HG03159 (cell line): ENCODE results near the gene CORT.
"Not testable (repeated sequence)": the region's sequence is repeated elsewhere in the genome, so short reads cannot be mapped to it uniquely, and the experiment has no call there.

Experiments
- ATAC-seq: cut with Tn5 transposase; IDR thresholded peaks from one replicate; pipeline ENCODE4 v1.9.1; 2021; ENCODE audit warnings: mild to moderate bottlenecking, moderate library complexity; ENCODE audit not compliant: unreplicated experiment

The CORT gene, protein sequence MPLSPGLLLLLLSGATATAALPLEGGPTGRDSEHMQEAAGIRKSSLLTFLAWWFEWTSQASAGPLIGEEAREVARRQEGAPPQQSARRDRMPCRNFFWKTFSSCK

GRCh38 chr1:10449751-10450150 is at the start of gene CORT:
Gene CORT (plus strand): TSS chr1:10450031. CDS start chr1:10450224, 193 bp downstream.
- ATAC-seq = no peak

- no peak for ATAC-seq
These were observed 48.5 kb upstream of the CORT start for GRCh38 chr1:10401281-10401680.

- no peak for ATAC-seq
These were observed 47.0 kb upstream of the CORT start for GRCh38 chr1:10402729-10403274.

- ATAC-seq = no peak
These were observed 42.6 kb upstream of the CORT start for GRCh38 chr1:10407201-10407600.

DNA sequence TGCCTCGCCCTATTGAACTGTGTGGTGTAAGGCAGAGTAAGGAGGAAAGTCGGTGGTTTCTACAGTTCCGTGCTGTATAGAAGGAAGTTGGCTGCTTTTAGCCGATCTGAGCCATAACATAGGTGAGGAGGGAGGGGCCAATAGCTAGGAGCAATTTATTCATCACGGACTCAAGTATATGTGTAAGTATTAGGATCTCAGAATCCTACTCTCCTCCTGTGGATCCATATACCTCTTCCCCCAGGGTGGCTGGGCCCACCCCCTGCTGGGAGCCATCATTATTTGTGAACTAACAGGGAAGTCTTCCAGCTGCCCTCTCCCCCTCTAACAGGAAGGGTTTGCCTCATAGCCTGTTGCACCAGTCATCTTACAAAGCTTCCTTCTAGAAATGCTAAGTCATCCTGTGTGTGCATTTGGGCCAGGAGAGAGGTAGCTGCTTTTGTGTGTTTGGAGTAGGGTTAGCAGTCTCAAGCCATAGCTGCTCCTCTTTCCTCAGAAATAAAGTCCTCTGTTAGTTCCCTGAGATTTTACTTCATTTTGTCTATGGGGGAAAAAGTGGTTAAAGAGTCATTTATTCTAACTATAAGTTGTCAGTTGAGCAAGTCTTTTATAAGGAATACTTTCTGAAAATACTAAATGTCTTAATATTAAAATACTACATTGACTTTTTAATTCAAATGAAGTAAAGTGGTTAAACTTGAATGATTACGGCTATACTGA is 34.5 kb upstream of the CORT start:
- ATAC-seq = no peak

DNA sequence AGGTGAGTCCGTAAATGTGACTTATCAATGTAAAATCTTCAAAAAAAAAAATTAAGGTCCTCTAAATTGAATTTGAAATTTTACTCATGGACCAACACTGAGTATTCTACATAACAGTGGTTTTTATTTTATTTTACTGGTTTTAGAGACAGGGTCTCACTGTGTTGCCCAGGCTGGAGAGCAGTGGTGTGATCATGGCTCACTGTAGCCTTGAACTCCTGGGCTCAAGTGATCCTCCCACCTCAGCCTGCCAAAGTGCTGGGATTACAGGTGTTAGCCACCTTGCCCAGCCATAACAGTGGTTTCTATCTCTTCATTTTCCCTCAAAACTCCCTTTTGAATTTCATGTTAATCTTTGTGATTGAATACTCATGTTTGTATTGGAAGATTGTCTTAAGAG is 33.9 kb upstream of the CORT start:
- not testable (repeated sequence) for ATAC-seq

- not testable (repeated sequence) for ATAC-seq
These were observed 31.1 kb upstream of the CORT start for GRCh38 chr1:10418741-10419140.

DNA sequence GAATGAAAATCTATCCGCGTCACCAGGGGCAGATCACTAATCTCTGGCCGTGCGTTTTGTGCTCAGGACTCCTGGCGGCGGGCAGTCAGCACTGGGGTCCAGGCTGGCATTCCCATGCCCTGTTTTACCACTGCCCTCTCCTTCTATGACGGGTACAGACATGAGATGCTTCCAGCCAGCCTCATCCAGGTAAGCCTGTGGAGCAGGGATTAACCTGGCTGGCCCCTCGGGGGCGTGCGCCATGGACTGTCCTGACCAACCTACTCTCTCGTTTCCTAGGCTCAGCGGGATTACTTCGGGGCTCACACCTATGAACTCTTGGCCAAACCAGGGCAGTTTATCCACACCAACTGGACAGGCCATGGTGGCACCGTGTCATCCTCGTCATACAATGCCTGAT is 30.5 kb upstream of the CORT start:
- ATAC-seq = no peak

DNA sequence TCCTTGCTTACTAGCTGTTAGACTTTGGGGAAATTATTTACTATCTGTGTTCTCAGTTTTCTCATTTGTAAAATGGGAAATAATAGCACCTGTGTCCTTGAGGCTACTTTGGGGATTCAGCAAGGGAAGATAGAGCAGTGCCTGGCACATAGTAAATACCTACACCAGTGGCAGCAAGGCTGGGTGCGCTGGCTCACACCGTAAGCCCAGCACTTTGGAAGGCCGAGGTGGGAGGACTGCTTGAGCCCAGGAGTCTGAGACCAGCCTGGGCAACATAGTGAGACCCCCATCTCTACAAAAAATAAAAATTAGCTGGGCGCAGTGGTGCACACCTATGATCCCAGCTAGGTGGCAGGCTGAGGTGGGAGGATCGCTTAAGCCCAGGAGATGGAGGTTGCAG is 28.2 kb upstream of the CORT start:
- no peak for ATAC-seq

DNA sequence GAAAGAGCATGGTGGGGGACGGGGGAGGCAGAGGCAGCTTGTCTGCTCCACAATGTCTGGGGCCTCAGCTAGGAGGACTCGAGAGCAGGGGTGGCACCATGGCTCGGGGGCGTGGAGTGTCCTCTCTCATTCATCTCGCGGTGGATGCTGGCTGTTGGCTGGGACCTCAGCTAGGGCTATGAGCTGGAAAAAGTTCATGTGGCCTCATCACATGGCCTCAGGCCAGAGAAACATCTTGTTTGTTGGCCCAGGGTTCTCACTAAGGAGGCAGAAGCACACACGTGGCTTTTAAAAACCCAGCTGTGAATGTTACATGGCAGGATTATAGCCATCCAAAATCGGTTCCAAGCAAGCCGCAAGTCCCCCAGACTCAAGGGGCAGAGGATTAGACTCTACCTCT is 25.8 kb upstream of the CORT start:
- no peak for ATAC-seq

GRCh38 chr1:10424651-10425050 is 25.2 kb upstream of the CORT start:
- no peak for ATAC-seq

- not testable (repeated sequence) for ATAC-seq
These were observed 23.9 kb upstream of the CORT start for GRCh38 chr1:10425826-10426534.

- ATAC-seq = not testable (repeated sequence)
These were observed 23.3 kb upstream of the CORT start for GRCh38 chr1:10426535-10426848.

DNA sequence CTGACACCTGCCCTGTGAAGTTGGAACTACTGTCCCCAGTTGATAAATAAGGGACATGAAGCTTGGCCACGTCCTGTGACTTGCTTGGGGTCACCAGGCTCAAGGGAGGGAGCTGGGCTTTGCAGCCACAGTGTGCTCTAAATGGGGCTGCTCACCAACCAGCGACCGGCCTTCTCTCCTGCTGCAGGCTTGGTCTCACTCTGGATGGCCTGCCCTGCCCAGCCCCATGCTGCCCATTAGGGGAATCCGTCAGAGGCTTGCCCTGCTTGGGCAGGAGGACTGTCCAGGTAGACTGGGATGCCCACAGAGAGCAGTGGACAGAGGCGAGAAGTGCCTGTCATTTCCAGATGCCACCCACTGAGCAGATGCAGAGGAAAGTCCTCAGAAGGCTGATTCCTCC is 20.8 kb upstream of the CORT start:
- no peak for ATAC-seq

- no peak for ATAC-seq
These were observed 20.0 kb upstream of the CORT start for GRCh38 chr1:10429868-10430215.

DNA sequence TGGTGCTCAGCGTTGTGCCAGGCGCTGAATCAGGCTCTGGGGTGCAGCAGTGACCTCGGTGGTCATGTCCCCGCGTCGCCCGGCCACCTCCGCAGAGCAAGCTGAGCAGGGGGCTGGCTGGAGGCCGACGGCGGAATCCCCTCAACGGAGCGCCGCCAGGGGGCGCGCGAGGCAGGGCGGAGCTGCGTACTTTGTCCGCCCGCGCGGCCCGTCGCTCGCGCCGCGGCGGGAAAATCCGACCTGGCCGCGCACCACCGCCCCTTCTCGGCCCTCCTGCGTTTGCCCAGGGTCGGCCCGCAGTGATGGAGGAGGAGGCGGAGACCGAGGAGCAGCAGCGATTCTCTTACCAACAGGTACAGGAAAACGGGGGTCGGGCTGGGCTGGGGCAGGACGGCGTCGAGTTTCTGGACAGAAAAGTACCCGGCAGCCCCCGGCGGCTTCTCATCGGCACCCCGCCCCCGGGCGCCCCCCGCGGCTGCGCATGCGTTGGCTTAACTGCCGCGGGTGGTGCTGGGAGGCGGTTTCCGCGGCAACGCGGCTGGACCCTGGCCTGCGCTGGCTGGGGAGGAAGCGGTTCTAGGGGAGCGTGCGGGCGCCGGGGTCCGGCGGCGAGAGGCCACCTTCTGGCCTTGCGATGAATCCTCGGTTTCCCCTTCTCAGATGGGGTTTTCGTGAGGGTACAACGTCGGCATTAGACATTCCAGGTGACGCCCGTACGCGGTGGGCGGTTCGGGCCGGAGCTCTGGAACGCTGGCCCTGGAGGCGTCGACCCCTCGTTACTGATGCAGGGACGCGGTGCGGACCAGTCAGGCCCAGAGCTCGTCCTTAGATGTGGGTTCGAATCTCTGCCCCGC is 19.4 kb upstream of the CORT start, which contains the start of gene CENPS:
CENPS (plus strand) TSS at position 218 of the 854 bp plus-strand sequence; CDS start at position 303, 85 bp downstream.
- peak; percentile 75 for ATAC-seq

- no peak for ATAC-seq
These were observed 18.6 kb upstream of the CORT start for GRCh38 chr1:10431070-10431730.

DNA sequence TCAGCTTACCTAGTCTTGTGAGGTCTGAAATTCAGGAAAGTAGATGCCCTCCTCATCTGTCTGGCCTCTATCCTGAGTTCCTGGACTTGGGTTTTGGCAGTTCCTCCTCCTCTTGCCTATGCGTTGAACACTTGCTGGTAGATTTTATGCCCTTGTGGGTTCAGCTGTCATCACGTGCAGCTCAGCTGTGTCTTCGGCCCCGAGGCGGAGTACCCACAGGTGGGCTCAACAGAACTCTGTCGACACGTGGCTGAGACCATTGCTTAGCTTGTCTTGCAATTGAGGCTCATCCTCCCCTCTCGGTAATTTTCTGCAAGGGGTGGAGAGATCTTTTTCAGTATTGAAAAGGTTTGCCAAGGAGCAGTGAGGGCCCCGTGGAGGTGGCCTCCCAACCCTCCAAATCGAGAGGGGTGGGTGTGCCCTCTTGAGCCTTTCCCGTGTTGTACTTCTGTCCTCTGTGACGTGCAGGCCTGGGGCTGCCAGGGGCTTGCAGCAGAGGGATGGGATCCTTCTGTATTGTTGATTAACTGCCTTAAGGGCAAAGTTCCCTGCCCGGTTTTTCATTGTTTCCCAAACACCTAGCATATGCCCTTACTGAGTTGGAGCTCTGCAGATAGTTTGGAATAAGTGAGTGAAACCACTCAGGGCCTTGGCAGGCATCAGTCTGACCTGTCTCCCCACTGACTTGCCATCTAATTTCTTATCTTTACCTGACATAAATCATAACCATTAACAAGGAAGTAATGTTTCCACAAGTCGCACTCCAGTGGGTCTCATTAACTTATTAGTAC is 16.7 kb upstream of the CORT start:
- ATAC-seq = no peak

DNA sequence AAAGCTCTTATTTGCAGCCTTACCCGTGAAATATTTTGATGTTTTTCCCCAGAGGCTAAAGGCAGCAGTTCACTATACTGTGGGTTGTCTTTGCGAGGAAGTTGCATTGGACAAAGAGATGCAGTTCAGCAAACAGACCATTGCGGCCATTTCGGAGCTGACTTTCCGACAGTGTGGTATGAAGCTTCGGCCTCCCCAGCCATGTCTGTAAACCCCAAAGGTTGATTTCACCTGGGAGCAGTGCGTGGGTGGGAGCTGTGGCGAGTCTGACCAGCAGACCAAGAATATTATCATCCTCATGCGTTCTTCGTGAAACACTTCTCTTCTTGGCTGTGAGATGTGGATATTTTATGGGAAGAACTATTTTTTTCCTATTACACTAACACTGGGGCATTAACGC is 16.0 kb upstream of the CORT start:
- ATAC-seq = no peak

DNA sequence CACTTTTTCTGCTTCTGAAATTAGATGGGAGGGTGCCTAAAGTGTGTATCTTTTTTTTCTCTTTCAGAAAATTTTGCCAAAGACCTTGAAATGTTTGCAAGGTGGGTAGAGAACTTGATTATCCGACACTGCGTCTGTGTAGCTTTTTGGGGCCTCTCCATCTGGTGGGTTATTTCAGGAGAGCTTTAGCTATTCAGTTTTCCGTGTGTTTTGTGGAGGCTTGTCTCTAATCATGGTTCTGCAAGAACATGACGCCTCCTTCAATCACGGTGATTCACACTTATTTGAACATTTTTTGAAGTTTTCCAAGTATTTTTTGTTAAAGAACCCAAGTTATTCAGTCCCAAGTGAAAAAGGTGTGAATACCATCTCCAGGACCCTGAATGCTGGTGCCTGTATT is 15.2 kb upstream of the CORT start:
- ATAC-seq = no peak
